TTC549 (cell line): ENCODE measurements around the gene TGFA.
"Not testable (repeated sequence)": the region's sequence is repeated elsewhere in the genome, so short reads cannot be mapped to it uniquely, and the experiment has no call there.

Source experiments
- FAIRE-seq: peaks from 2 replicates; lab custom pipeline; 2012; peaks lifted over from hg19 to GRCh38; lab: Jason Lieb, UNC

Gene TGFA

DNA sequence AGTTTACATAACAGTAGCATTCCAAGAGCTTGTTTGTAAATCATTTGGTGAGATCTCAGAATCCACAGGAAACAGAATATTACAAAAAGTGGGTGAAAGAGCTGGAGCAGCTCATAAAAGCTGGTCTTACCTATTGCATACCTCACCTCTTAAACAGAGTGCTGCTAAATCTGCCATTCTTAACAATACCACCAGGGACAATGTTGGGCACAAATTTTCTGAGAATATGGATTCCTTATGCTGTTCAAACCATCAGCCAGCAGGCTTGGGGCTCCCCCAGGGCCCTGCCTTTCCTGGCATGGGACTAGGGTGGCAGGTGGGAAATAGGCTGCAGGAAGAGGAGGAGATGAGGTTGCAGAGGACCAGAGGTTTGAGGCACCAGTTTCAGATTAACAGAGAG, 55.6 kb downstream of the TGFA start:
- FAIRE-seq = no peak

DNA sequence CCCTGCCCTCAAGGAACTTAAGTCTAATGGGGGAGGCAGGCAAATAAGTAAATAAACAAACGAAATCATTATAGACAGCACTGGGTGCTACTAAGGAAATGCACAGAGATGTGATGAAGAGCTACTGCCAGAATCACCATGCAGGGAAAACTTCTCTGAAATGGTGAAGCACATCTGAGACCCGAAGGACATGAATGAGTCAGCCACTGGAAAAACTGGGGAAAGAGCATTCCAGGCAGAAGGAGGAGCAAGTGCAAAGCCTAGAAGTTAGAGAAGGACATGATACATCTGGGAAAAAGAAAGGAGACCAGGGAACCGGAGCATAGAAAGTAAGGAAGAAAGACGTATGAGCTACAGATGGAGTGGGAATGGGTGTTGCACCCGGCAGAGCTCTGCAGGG, 56.8 kb downstream of the TGFA start:
- FAIRE-seq = no peak

DNA sequence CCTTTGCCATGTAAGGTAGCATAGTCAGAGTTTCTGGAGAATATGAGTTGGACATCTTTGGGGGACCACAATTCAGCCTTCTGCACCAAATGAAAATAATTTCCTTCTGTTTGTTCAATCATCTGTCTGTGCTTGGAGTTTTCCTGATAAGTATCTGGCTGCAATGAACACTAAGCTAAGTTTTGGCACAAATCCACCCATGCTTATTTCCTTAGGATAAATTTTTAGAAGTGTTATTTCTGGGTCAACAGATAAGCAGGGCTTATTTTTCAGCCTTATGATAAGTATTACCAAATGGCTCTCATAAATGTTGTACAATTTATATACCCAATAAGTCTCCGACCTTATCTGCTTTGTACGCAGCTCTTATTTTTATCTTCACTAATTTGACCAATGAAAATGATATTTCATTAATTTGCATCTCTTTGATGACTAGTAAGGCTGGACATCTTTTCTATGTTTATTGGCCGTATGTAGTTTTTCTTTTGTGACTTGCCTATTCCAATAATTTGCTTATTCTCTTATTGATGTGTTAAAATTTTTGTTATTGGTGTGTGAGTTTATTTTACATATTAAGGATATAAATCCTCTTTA, 59.2 kb downstream of the TGFA start:
- FAIRE-seq = no peak

DNA sequence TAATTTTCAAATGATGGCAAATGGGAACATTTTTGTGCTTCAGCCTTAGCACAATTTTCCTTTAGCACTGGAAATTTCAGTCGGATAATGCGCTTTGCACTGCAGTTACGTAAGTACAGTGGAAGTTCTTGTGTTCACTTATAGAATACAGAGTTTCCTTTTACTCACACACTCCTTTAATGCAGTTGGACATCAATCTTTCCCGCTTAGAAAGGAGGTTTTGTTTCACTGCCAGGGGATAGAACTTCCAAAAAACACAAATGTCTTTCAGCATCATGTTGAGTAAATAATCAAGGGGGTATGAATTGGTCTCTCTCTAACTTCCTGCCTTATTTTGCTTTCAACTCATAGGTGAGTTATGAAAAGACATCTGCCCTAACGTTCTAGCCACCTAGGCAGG, 63.2 kb downstream of the TGFA start:
- FAIRE-seq = no peak

DNA sequence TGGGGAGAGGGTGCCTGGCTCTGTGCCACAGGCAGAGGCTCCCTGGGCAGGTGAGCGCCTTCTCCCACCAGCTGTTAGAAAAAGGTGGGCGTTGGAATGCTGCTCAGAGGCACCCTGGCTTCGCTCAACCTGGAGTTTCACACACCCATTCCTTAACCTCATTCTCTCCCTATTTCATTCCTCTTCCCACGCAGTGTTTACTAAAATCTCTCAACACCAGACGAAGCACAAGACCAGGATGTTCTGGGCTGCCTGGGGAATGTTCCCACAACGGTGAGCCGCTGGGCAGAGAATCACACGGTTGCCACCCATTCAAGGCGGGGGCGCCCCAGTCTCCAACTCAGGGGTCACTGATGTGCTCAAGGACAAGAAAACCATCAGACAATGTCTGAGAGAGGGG, 64.5 kb downstream of the TGFA start:
- no peak for FAIRE-seq

DNA sequence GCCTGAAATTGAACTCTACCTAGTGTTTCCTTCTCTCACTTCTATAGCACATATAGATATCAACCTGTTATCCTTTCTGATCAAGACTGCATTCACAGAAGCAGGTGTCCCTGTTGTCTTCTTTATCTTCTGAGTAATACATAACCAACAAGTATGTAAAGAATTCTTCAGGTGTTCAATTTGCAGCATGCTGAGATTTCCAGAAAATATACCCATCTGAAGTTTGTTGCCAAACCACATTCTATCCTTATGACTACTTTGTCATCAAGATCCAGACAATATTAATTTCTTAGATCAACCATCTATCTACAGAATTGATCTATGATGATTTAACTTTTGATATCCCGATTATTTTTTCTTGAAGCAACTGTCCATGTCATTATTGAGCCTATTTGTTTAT, 69.5 kb downstream of the TGFA start:
- no peak for FAIRE-seq

DNA sequence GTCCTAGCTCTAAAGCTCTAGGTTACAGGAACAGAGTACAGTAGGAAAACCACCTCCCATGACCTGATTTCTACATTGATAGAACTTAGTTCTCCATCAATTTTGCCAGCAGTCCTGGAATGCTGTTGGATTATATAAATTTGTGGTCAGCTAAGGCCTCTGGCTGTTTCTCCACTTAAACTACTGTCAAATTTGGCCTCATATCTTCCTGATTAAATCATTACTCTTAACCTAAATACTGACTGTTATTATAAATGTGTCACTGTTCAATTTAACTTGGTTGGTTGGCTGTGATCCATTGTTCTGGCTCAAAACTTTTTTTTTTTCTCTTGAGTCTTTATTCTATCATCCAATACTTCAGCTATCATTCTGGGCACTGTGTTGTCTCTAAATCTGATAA, 71.2 kb downstream of the TGFA start:
- FAIRE-seq = no peak

DNA sequence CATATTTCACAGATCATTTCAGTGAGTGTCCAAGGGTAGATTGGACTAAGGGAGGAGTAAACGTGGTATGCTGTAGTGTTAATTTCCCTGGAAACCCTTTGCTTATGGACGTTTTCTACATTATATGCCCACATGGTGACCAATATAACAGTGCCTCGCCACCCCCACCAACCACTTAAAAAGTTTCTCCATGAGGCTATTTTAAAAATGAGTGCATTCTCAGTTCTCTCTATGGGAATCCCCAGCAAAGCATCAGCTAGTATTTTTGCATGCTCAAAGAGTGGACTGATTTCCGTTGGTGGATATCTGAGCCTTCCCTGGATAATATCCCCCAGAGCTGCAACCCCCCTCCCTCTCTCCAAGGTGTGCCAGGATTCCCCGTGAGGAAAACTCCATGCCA, 73.2 kb downstream of the TGFA start:
- FAIRE-seq = no peak

DNA sequence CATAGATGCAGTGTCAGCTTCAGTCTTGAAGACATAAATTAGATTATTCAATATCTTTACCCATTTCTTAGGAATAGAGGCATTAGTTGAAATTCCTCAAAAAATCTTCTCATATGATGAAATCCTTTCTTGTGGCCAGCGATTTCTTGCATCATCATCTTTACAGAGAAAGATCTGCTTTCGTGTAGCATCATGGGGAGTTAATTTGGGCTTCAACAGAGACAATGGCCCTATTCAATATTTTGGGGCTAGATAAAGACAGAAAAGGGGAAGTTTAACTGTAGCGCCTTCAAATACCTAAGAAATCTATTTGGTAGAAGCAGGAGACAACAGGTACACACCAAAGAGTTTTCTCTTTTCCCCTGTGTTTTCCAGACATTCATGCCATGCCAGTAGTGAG, 73.8 kb downstream of the TGFA start:
- no peak for FAIRE-seq

DNA sequence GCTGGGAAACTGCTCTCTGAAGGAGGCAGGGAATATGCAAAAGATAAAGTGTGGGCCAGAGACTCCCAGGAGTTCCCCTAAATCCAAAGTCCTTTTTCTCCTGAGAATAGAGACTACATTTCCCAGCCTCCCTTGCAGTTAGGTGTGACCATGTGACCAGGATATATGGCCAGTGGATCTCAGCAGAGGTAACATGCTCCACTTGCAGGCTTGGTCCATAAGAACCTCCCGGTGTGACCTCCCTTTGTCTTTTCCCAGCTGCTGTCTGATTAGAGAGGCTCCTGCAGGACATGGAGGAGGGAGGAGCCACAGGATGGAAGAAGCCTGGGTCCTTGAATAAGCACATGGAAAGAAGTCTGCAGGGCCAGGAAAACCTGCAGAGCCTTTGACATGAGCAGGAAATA, 76.2 kb downstream of the TGFA start:
- FAIRE-seq = no peak

DNA sequence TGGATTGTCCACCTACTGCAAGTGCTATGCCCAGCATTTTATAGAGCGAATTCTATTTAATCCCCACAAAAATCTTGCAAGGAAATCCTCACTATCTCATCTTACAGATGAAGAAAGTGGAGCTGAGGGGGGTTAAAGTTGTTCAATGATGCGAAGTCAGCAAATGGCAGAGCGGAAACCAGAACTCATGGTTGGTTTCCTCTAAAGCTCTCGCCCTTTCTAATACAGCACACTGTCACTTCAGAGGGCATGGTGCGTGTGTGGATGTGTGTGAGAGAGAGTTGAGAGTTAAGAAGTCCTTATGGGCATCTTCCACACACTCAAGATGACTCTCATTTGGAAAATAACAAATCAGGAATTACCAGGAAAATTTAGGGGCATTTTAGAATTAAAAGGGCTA, 78.4 kb downstream of the TGFA start:
- no peak for FAIRE-seq

DNA sequence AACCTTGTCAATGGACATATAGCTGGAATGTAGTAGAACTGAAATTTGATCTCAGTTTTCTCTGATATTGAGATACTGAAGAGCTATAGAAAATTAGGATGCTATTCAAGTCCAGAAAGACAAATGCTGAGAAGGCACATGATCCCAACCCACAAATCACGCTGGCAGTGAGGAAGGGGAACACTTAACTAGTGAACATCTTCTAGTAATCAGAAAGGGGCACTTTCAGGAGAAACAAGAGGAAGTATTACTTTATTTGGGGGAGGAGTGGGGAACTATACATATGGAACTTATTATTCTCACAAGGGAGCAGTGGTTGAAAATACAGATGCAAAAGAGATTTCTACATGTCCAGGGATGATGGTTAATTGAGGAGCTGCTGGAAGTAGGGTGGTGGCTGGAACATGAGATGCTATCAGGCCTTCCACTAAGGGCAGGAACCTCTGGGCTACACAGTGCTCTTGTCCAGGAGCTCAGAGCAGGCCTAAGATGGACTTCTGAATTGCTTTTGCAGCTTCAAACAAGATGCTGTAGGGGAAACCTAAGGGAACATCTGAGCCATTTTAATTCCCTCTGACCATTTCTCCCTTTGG, 79.3 kb downstream of the TGFA start:
- no peak for FAIRE-seq

DNA sequence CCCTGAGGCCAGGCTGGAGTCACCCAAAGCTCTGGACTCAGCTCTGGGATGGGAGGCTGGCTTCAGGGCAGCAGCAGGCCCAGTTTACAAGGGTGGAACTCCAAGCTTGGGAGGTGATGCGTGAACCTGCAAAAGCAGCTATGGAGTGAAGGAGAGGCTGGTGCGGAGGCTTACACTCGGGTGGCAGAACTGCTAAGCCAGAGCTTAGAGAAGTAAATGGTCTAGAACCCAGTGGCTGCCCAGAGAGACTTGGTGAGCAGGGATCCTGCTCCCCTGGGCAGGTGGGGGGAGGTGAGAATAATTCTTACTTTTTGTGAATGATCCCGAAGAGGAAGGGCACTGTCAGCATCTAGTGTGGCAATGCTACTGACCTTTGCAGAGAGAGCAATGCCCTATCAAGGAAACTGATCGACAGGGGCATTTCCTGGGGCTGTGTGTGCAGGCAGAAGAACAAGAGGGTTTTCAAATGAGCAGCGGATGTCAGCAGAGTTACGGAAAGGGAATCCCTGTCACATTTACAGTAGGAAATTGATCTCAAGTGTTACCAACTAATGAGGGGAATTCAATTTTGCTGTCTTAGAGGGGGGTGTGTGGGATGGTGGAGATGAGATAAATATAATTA, 80.4 kb downstream of the TGFA start:
- no peak for FAIRE-seq

DNA sequence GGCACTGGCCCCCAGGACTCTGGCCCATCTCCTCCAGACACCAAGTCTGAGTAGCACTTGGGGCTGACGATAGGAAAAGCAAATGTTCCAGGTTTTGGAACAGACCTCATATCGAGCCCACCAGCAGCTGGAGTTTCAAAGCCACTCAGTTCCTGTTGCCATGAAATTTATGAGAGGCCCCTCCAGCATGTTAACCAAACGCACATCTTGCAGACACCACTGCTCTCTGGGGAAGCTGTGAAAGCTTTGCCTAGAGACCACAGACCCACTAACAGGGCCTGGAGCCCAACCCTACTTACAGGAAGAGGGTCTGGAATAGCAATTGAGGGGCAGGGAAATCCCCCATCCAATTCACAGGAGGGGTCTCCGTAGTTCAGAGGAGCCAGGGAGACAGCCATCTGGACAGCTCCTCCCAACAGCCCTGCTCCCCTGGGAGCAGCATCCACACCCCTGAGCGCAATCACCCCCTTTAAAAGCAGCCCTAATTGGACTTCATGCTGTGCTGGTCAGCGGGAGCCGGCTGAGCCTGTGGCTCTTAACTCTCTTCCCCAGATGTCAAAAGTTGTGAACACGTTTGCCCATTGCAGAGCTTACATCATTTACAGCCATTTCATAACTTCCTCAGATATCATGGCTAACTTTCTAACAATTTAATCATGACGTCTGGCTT, 81.3 kb downstream of the TGFA start:
- FAIRE-seq = no peak

DNA sequence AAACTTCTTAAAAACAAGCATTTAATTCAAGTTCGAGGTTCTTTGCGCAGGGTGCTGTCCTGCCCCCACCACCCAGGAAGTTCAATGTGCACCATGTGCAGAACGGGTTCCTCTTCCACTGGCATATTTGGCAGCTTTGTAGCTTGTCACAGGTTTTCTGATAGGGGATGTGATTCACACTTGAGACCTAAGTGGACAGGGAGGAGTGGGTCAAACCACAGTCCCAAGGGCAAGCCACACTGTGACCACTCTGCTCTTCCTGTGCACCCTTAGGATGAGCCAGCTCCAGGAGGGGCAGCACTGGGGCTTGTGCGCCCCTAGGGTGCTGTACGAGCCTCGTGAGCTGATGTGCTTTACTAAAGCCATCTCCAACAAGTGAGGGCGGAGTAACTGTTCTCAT, 82.5 kb downstream of the TGFA start:
- no peak for FAIRE-seq

DNA sequence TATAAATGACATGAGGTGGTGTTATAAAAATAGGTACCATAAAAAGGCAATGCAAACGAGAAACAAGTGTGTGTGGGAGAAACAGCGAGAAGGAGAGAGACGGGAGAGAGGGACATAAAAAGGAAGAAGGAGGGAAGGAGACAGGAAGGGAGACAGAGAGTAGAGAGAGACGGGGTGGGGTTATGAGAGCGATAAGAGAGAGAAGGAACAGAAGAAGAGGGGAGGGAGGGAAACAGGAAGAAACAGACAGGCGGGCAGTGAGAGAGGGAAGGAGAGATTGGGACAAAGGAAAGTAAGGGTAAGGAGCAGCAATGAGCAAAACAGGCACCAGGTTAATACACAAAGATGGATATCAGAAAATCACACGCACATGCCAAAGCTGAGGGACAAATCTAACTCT, 83.7 kb downstream of the TGFA start:
- FAIRE-seq = no peak

DNA sequence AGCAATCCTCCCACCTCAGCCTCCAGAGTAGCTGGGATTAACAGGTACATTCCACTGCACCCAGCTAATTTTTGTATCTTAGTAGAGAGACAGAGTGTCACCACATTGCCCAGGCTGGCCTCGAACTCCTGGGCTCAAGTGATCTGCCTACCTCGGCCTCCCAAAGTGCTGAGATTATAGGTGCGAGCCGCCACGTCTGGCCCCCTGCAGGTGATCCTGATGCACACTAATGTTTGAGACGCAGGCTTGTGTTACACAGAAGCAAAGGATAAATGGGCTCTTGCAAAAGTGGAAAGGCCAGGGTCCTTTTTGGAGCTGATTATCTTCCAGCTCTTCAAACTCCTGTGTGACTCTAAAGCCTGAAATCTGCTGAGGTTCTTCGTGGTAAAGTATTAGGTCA, 84.2 kb downstream of the TGFA start:
- no peak for FAIRE-seq

DNA sequence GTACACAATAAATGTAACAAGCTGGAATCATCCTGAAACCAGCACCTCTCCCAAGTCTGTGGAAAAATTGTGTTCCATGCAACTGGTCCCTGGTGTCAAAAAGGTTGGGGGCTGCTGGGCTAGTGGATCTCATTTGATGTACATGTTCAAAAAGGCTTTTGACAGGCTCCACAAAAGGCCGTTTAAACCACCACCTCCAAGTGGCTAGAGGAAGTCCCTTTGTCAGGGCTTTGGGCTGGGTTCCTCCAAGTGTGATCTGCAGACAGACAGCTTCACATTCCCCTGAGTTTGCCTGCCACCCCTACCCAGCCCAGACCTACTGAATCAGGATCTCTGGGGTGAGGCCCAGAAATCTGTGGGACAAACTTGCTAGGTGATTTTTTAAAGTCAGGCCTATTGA, 84.7 kb downstream of the TGFA start:
- FAIRE-seq = no peak

DNA sequence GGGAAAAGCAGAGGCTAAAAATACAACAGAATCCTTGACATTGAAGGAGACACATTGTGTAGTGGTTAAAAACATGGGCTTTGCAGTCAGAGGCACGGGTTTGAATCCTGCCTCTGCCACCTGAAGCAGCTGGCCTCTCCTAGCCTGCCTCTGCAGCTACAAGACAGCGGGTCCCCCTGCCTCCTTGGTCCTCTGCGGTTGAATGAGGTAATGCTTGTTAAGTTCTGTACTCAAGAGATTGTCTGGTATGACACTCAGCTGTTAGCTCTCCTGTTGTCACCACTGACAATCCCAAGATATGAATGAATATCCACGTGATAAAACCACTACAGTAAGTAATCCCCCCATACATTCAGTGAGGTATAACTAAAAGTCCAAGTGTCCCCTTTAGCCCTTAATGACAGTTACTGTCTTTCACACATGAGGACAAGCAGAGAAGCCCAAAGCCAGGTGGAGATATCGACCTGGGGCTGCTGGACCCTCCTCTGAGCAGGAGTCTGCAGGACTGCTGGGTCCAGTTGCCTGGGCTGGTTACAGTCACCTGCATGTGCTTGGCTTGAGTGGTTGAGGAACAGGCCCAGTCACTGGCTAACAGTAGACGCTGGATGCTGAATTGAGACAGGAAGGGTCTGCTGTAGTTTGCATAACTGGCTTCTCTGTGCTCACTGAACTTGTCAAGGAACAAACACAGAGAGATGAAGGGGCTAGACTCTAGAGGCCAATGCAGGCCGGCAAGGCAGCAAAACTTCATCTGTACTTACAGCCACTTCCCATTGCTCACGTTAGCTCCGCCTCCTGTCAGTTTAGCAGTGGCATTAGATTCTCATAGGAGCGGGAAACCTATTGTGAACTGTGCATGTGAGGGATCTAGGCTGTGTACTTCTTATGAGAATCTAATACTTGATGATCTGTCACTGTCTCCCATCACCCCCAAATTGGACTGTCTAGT, 85.5 kb downstream of the TGFA start:
- no peak for FAIRE-seq

DNA sequence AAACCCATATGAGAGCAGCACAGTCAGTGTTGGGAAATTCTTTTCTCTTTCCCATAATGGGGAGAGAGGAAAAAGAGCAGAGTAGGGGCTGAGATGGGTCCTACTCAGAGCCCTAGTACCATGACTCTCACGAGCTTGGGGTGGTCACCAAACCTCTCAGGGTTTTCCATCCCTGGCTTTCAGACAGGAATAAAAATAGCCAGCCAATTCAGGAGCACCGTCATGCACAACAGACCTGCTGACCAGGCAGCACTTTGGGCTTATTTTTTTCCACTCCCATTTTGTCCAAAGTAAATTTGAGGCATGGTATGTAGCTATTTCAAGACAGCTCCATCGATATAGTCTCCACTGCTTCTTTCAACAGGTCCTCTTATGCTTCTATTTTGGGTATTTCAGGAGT, 86.4 kb downstream of the TGFA start:
- no peak for FAIRE-seq

DNA sequence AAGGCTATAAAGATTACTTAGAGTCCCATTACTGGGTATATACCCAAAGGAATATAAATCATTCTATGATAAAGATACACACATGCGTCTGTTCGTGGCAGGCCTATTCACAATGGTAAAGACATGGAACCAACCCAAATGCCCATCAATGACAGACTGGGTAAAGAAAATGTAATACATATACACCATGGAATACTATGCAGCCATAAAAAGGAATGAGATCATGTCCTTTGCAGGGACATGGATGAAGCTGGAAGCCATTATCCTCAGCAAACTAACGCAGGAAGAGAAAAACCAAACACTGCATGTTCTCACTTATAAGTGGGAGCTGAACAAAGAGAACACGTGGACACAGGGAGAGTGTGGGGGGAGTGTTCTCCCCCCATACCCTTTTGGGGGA, 87.0 kb downstream of the TGFA start:
- not testable (repeated sequence) for FAIRE-seq

DNA sequence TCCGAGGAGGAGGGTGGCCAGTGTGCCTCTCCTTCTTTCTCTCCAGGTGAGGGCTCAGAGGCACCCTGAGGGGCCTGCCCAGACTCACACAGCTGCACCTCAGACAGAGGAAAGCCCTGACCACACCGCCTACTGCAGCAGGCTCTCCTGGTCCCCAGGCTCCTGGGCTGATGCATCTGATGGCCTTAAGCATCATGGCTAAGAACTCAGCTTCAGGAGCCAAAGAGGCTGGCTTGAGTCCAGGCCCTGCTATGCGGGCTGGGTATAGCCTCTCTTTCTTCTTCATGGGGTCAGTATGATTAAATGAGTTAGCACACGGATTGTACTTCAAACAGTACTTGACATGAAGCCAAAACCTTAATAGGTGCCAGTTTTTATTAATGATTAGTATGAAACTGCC, 89.6 kb downstream of the TGFA start:
- no peak for FAIRE-seq

DNA sequence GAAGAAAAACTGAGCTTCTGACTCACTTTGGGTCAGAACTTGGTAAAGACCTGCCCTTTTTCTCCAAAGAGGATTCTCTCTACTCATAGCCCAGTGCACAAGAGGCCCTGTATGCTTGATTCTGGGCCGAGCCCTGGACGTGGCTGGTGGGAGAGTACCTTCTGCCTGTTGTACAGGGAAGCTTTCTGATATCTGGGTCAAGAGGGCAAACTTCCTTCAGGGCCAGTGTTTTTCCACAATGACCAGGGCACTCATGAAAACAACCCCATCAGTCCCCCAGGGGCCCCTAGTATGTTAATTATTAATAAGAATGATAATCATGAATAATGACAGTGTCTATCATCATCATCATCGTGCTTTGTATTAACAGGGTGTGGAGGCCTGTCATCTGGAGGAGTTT, 90.0 kb downstream of the TGFA start:
- no peak for FAIRE-seq
